Stimulated activated CD4-positive, alpha-beta T cell treated with anti-CD3 and anti-CD28 coated beads, Interleukin-2, amount 100 ng/mL, for 4 hours (primary cell): ENCODE measurements around the gene TET3.

ENCODE experiments used
- DNase-seq: peaks from one replicate; pipeline ENCODE4 v3.0.0-alpha.2; 2020; ENCODE audit warnings: low read depth

TET3 gene

DNA sequence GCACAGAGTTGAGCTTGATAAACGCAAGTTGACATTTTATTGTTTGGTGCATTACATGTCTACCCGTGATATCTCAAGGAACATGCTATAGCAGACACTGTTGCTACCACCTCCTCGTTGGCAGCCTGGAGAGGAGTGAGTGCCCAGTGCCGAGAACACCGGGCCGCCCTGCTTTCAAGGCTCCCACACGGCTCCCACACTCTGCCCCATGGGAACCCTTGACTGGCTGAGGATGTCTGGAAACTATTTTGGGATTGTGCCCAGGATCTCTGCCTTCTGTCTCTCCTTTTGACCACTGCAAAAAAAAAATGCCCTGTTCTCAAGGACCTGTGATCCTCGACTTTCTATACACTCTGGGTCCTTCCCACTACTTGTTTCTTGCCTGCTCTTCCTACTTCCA, 21.1 kb downstream of the TET3 start:
- DNase-seq = no peak

DNA sequence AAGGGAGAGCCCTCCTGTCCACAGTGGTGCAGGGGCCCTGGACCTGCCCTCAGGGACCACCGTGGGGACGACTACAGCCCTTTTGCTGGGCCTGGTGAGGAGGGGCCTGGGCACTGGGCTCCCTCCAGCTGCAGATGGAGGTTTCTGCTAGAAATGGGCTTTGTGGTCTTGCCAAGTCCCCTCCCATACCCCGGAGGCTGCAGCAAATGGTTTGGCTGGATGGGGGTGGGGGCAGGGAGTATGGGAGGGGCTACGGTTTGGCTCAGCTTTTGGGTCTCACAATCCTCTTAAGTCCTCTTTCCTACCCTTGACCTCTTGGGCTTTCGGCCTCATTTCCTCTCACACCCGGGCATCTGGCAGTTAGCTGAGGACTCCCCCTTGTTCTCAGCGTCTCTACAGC, 21.7 kb downstream of the TET3 start:
- DNase-seq = no peak

DNA sequence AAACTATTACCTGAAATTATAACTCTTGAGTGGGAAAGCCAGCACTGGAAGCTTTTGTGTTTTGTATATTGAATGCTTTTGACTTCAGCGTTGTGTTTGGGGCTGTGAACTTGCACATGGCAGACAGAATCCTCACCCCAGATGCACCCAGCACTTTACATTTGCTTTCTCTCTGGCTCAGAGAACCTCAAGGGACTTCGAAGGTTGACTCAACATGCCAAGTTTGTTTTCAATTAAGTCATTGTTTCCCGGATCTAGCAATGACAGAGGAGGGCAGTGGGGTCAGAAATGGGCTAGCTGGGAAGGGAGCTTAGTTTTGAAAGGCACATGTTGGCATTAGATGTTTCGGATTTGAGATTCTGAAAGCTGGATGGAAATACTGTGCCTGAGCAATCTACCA, 22.4 kb downstream of the TET3 start:
- DNase-seq = no peak

DNA sequence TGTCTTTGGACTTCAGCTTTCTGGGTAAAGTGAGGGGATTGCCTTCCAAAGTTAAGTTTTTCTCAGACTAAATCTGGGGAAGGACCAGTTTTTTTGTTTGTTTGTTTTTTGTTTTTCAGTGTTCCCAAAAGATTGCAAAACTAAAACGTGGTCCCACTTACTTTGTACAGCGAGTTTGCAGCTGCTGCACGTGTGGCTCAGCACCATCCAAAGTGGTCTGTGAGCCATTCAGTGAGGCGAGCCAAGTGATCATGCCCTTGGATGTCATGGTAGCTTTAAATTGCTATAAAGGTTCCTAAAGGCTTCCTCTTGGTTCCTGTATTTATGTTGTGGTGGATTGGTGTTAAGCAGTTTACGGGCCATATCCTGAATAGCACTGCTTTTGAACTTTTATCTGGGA, 23.0 kb downstream of the TET3 start:
- no peak for DNase-seq

DNA sequence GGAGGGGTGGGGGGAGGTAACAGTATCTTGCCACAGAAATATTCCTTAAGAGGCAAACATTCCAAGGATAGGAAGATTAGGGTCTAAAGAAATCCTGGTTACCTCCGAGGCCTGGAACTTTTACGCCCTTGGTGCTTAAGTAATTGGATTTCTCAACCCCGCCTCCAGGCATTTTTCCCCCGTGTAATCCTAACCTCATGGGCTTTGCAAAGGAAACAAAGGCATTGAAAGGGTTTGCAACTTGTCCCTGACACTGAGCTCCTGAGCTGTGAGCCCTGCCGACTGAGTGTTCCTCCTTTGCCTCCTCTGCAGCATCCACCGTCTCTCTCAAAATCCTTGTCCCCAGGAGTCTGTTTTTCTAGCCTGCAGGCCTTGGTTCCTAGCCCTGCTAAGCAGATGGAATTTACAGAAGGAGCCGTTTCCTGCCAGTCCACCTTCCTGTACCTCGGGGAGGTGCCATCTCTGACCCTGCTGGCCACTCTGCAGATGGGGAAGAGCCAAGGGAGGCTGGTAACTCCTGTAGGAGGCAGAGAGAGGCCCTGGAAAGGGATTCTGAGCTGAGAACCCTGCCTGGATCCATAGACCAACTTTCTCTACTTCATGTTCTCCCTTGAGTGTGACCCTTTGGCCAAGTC, 24.2 kb downstream of the TET3 start:
- DNase-seq = no peak

DNA sequence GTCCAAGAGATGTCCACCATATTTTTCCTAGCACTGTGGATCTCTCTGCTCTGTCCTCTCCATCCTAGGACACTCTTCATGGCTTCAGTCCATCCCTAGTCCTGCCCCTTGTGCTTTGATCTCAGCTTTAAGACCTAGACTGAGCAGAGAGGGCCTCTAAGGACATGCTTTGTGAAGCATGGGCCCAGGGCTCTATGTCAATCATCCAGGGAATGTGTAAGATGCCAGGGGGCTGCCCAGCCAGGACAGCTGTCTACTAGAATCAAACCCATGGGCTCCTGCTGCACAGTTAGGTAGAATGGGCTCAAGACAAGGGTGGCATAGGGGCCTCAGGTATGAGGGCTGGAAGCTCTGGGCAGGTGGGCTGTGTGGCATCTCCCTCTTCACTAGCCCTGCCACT, 24.9 kb downstream of the TET3 start:
- no peak for DNase-seq

DNA sequence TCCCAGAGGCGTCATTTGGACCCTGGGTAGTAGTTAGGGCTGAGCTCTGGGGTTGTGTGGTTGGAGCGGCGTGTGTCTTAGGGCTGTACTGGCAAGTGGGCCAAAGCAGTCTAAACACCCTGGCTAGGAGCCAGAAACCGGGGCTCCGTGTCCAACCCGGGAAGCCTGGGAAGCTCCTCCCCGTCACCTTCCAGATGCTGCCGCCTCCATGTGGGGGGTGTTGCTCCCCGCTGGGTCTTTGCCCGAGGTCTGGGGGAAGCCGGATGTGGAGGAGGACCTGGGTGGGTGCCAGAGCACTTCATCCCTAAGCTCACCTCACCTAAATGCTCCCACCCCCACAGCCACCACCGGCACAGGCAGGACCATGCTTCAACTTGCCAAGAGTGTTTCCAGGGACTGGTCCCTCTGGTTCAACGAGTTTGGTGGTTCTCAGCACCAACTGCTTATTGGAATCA, 25.4 kb downstream of the TET3 start:
- DNase-seq = no peak

DNA sequence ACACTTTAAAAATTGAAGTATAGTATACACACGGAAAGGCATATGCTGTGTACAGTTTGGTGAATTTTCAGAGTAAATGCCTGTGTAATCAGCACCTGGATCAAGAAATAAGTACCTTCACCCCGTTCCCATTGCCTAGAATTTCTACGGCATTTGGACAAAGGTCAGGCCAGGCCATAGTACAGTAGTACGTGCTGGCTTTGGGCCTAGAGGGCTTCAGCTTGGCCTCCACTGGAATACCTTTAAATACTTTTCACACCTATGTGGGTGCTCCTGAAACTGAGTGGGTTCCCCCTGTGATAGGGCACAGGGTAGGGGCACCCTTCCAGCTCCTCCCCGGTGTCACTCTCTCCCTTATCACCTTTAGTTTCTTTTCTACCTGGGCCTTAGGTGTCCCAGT, 26.5 kb downstream of the TET3 start:
- no peak for DNase-seq

DNA sequence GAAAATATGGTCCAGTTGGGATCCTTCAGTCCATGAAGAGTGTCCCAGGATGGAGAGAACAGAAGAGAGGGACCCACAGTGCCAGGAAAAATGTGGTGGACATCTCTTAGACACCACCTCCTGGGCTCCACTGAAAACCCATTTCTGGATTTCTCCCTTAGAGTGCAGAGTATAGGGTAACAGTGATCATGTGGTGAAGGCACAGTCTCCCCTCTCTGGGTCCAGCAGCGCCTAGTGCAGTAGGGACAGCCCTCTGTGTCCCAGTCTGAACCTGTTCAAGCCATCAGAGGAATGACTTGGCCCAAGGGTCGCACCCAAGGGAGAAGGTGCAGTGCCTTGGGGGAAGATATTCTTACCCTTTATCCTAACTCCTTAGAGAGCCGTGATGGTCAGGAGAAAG, 30.1 kb downstream of the TET3 start:
- no peak for DNase-seq

DNA sequence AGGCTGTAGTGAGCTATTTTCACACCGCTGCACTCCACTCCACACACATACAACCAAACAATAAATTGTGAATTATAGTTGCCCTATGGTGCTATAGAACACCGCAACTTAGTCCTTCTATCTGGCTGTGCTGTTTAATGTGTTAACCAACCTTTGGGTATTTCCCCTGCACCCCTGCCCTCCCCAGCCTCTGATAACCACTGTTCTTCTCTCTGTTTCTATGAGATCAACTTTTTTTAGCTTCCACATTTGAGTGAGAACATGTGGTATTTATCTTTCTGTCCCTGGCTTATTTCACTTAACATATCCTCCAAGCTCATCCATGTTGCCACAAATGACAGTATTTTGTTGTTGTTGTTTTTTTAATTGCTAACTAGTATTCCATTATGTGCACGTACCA, 32.5 kb downstream of the TET3 start:
- DNase-seq = no peak

DNA sequence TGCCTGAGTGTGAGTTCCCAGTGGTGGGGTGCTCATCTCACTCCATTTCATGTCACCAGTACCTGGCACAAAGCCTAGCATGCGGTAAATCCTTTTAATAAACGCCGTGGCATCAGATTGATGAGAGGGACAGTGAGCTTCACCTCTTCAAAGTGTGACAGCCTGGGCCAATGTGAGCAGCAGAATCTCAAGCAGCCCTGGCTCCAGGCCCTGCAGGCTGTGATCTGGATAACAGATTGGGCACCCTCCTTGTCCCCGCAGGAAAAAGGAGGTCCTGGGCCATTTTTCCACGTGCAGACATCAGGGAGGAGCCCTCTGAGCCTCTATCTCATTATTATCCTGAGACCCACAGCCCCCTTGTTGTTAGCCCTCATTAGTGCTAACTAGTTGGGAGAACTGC, 34.8 kb downstream of the TET3 start:
- no peak for DNase-seq

DNA sequence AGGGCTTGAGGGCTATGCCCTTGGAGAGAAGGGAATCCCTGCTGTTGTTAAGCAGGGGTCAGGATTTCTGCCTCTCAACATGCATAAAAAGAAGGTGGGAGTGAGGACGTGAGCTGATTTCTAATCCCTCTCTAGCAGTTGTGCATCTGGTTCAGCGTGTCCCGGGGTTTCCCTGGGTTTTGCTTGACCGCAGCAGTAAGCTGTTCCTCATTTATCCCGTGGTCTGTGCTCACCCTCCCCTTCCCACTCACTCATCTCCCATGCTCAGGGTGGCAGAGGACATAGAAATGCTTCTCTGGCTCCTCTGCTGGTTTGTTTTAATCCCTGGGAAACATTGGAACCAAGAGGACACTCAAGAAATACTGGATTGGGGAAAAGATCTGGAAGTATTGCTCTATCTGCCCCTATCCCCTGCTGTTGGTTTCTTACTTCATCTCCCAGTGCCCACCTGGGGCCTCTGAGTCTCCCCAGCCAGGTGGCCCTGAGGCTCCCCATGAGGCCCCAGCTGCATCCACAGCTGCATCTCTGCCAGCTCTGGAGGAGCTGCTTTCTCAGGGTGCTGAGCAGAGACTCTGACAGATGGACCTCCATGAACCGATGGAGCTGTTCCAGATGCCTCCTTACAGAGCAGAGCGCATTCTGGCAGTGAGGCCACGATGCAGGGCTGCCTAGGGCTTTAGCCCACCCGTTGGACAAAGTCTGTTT, 36.1 kb downstream of the TET3 start:
- no peak for DNase-seq

DNA sequence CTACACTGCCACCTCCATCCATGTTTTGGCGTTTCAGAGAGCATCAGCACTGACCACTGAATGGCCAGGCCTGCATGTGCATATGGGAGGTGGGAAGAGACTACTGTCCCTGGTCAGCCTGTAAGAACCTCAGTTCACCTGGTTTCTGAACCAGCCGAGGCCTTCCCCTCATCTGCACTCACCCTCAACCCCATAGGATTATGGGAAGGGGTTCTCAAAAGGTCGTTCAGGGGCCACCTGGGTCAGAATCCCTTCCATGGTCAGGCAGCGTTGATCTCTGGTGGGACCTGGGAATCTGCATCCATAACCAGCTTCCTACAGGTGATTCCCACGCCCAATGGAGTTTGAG, 36.7 kb downstream of the TET3 start:
- no peak for DNase-seq

DNA sequence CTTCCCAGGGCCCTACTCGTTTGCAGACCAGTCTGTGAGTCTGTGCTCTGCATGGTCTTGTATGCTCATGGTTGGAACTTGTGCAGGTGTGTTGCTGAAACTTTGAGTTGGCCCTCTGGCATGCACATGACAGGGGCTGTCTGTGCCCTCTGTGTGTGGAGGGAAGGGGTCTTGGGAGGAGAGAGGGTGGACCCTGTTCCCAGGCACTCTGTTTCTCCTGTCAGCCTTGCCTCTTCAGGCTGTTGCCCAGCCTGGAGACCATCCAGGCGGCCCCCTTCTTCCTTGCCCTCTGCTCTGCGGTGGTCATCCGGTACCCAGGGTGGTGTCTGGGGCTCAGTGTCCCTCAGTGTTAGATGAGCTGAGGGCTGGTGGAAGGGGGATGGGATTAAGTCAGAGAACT, 39.5 kb downstream of the TET3 start:
- DNase-seq = no peak

DNA sequence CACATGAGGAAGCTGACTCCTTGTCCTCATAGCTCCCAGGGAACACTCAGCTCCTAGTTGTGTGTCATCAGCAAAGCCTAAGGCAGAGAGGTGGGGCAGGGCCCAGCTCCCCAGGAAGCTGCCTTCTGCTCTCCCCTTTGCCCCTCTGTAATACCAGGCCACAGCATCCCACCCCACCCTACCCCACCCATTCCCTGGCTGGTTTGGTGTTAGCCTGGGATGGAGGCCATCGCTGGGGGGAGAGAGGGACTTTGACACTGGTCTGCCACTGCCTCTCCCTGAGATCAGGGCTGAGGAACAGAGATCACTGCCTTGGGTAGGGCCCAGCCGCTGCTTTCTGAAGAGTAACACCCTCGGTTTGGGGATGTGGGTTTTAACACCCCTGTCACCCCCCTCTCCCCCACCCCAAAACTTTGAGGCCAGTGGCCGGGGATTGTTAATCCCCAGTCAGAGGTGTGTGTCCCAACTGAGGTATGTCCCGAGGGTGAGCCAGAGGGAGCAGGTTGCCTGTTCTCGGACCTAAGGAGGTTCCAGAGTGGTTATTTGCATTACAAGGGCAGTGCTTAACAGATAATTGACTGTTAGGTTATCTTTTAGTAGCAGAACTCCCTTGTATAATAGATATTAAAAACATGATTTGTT, 41.4 kb downstream of the TET3 start:
- no peak for DNase-seq

DNA sequence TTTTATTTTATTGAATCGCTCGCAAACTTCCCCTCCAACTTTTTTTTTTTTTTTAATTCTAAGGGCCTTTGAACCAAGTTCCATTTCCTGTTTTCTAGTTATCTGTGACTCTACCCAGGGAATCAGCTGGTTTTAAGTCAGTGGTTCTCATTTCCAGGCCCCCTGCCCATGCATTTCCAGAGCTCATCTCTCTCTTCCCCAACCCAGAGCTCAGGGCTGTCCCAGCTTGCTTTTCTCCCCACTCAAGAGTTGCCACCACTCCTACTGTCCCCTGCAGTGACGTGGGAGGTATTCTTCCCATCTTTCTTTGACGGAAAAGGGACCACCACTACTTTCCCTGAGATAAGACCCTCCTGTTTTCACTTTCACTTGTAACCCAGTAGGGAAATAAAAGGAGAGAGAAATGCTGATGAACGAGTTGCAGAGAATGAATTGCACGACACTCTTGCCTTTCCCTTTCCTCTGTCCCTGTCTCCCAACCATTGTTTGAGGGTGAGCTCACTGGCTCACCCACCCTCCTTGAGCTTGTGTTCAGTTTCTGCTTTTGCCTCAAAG, 42.1 kb downstream of the TET3 start:
- DNase-seq = no peak

DNA sequence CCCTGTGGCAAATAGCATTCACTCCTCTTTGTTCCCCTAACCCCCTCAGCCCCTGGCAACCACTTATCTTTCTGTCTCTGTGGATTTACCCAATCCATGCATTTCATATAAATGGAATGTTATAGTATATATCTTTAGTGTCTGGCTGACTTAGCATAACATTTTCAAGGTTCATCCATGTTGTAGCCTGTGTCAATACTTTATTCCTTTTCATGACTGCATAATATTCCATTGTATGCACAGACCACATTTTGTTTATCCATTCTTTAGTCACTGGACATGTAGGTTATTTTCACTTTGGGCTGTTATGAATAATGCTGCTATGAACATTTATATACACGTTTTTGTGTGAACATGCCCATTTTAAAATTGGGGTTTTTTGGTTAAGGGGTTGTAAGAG, 42.8 kb downstream of the TET3 start:
- no peak for DNase-seq

DNA sequence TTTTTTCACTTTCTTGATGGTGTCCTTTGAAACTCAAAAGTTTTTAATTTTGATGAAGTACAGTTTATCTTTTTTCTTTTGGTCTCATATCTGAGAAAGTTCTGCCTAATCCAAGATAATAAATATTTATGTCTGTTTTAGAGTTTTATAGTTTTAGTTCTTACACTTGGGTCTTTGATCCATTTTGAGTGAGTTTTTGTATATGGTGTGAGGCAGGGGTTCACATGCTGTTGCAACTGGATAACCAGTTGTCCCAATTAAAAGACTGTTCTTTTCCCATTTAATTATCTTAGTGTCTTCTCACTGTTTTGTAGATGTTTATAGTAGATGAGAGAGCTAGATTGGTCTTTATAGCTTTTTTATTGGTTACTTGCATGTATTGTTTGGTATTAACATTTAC, 43.6 kb downstream of the TET3 start:
- DNase-seq = no peak

DNA sequence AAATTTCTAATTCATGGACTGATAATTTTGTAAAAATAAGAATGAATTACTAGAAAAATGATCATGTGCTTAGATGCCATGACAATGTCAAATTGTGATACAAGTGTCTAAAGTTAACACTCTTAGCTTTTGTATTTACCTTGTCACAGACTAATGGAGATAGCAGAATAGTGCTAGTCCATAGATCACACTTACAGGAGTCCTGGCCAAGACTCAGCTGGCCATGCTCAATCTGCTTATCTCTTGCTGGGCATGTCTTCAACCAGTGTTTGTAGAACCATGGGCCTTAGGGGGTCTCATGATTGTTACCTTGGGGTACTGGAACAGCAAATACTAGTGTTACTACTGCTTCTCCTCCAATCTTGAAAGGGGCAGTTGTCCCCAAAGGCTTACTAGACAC, 44.0 kb downstream of the TET3 start:
- DNase-seq = no peak

DNA sequence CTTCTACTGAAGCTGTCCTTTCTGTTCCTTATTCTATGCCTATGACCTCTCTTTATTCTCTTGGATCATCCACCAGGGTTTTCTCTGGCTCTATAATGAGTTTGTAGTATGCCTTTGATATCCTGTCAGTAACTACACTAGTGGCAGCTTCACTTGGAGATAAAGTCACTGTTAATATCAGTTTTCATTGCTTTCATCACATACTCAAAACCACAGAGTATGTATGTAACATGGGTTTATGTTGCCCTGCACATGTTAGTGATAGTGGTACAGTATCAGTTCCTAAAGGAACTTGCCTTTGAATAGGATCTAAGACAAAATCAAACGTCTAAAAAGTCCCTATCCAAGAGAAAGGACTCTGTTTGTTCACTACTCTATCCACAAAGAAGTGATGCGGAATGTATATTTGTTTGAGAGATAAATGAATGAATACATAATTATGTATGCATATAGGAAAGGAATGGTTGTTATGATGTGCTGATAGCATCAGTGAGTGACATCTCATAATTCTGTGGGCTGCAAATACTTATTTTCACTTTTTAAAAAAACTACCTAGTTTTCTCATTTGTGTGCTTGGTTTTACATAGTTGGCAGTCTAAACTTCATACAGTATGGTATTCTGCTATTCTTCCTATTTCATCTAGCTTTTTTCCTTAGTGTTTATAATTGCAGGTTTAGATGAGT, 45.1 kb downstream of the TET3 start:
- no peak for DNase-seq

DNA sequence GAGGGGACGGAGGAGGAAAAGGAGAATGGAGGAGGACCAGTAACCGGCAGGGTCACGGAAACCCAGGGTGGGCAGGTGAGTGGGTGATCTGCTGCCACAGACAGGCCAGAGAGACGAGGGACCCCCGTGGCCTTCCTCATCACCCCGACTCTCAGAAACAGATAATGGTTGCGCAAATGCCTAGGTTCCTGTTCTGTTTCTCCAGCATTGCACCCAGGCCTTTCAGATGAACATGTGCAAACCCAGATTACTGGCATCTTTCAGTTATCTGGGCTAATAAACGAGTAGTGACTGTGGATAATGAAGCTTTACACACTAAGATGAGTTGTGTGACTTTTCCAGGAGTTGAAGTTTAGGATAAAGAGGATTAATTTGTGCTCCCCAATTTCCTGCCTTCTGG, 46.5 kb downstream of the TET3 start:
- DNase-seq = no peak

DNA sequence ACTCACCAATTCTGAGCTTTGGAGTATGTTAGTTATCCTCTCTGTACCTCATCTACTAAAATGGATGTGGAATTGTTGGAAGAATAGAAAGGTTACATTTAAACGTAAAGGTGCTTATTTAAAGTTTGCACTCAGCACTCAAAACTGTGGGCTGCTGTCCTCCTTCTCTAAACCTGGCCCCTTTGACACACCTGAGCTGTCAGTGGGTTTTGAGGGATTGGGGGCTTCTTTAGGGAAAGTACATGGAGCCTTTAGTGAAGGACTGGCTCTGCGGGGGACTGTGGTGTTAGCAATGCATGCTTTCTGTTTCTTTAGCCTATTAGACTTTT, 47.2 kb downstream of the TET3 start:
- DNase-seq = no peak

DNA sequence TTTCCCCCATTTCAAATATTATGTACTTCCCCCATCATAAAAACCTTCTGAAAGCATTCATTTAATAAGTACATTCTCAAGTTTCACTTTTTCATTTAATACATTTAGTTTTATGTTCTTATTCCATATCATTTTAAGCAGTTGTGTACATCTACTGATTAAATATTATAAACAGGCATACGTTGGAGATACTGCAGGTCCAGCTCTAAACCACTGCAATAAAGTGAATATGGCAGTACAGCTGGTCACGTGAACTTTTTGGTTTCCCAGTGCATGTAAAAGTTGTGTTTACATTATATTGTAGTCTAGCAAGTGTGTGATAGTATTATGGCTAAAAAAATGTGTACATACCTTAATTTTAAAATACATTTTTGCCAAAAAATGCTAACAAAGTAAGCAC, 48.7 kb downstream of the TET3 start:
- DNase-seq = no peak
